Right kidney (tissue), 1 donor: ENCODE measurements around the gene KCTD10.

Source experiments
- DNase-seq: peaks from one replicate; pipeline ENCODE4 v3.0.0-alpha.2; 2016

The KCTD10 gene

DNA sequence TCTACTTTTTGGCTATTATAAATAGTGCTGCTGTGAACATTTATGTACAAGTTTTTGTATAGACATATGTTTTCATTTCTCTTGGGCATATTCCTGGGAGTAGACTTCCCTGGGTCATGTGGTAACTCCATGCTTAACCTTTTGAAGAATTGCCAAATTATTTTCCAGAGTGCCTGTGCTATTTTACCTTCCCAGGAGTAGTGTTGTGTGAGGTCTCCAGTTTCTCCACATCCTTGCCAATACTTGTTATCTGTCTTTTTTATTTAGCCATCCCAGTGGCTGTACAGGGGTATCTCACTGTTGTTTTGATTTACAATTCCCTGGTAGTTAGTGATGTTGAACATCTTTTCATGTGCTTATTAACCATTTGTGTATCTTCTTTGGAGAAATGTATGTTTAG, 19.2 kb upstream of the KCTD10 start:
- no peak for DNase-seq

DNA sequence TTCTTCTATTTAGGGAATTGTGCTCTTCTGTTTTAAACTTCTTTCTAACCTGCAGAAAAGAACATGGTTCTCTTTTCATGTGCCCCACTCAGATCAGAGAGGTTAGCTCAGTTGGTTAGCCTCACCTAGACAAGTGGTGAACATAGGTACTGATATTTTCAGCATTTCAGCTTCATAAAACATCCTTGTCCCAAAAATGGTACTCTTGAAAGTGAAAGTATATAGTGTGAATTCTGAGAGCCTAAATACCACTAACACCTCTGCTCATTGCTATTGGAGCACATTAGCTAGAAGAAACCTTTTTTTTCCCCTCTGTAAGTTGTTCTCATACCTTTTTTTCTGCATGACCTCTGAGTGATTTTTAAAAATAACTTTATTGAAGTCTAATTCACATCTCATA, 17.9 kb upstream of the KCTD10 start:
- DNase-seq, result no peak

DNA sequence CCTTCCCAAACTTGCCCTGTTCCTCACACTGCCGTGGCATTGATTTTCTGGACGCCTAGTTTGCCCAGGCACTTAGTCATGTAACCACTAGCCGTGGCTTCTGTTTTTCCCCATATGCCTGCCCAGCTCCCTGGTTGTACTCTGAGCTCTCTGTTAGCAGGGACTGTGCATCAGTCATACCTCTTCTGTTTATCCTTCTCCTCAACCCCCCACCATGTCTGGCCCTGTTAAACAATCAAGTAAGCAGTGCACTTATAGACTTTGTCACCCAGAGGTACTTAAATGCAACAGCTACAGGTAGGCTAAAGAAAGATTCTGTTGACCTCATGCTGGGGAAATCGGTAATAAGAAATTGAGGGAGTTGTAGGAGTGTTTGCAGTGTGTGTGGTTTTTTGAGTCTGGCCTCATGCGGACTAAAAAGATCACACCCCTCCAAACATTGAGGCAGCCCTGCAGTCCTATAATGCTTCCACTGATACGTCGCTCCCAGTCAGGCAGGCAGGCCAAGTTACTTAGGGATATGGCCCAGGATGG, 17.3 kb upstream of the KCTD10 start:
- no peak for DNase-seq

DNA sequence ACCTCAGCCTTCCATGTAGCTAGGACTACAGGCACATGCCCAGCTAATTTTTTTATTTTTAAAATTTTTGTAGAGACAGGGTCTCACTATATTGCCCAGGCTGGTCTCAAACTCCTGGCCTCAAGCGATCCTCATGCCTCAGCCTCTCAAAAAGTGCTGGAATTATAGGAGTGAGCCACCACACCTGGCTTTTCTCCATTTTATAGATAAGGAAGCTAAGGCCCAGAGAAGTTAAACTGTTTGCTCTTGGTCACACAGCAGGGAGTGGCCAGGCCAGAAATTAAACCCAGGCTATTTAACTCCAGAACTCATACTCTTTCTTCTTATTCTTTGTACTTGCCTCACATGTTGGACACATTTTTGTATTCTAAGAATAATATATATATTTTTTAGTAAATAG, 16.8 kb upstream of the KCTD10 start:
- no peak for DNase-seq

DNA sequence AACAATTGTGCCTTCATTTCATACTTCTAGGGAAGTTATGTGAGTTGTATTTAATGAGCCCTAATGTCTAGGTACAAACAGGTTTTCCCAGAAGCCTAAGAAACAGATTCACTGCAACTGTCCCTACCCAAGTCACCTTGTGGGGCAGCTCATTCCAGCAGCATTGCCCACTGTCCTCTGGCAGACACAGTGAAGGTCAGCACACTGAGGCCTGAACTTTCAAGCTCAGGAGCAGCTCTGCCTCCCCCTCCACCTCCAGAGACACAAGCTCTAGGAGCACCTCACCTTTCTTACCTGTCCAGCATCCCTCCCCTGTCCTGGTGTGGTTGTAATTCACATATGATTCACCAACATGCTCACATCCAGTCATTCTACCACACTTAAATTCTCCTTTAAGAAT, 16.0 kb upstream of the KCTD10 start:
- DNase-seq, result no peak

DNA sequence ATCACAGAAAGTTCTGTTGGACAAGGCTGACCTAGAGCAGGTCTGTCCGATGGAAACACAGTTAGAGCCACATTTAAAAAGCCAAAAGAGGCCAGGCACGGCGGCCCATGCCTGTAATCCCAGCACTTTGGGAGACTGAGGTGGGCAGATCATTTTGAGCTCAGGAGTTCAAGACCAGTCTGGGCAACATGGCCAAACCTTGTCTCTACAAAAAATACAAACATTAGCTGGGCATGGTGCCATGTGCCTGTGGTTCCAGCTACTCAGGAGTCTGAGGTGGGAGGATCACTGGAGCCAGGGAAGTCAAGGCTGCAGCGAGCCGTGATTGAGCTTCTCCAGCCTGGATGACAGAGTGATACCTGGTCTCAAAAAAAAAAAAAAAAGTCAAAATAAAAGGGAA, 15.3 kb upstream of the KCTD10 start:
- DNase-seq, result no peak

DNA sequence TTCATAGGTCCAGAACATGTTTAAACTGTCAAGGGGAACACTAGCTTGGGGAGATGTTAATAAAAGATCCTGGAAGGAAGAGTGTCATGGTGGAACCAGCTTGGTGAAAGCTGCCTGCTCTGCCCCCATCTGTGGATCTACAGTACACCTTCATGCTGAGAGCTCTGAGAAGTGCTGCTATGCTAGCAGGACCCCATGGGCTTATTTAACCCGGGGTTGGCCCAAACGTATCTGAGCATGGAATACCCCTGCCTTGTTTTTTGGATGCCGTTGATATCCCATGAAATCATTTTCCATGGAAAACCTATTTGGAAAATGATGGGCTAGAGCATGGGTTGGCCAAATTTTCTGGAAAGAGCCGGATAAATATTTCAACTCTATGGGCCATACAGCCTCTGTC, 14.6 kb upstream of the KCTD10 start:
- DNase-seq, result no peak

DNA sequence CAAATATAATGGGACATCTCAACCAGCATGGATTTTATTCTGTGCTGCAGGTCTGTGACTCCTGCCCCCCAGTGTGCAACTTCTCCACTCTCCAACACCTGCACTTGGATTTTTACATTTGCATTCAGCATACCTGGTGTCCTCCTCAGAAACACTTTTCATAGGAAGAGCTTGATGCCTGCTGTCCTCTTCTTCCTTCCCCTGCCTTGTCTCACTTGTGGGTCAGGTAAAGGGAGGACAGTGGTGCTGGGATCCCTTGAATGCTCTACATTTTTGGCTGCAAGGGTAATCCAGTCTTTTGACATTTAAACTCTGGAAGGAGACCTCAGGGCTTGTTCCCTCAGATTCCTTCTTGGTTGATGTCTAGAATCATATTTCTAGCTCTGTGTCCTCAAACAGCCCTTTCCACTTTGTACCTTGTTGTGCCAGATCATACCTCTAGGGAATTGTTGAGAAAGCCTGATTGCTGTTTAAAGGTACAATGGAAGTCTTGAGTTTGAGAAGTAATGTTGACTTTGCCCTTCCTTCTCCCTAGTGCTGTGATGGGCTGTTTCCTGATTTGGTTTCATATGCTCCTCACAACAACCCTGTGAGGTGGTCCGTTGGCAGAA, 13.0 kb upstream of the KCTD10 start:
- DNase-seq, result no peak

DNA sequence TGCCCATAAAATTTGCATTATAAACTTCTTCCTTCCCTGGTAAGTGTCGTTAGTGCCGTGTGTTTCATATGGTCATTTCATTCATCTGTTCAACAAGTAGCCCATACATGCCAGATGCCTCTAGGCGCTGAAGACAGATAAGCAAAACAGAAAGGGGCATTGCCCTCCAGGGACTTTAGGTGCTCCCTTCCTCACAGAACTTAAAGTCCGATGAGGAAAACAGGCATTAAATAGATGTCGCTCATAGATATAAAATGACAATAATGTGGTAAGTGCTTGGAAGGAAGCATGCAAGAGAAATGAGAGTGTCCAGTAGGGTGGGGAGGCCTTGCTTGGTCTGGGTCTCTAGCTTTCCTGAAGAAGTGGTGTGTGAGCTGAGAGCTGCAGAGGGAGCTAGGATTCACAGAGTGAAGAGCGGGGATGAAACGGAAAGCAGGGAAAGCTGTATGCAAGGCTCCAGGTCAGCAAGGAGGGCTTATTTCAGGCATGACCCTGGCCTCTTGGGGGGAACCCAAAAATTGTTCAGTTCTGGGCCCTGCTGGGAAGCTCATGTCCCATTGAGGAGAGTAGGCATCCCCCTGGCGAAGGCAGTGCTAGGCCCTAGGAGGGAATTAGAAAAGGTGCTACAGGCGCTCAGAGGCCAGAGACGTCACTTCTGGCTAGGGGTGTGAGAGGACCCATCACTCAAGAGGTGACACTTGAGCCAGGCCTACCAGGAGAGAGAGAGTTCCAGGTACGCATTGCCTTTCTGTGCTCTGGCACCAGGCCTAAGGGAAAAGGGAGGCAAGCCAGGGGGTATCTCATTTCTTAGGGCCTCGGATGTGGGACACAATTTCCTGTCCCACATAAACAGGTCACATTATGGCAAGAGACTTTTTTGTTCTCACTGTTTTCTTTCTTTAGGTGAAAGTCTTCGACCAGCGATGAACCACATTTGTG, 12.2 kb upstream of the KCTD10 start:
- DNase-seq, result no peak

DNA sequence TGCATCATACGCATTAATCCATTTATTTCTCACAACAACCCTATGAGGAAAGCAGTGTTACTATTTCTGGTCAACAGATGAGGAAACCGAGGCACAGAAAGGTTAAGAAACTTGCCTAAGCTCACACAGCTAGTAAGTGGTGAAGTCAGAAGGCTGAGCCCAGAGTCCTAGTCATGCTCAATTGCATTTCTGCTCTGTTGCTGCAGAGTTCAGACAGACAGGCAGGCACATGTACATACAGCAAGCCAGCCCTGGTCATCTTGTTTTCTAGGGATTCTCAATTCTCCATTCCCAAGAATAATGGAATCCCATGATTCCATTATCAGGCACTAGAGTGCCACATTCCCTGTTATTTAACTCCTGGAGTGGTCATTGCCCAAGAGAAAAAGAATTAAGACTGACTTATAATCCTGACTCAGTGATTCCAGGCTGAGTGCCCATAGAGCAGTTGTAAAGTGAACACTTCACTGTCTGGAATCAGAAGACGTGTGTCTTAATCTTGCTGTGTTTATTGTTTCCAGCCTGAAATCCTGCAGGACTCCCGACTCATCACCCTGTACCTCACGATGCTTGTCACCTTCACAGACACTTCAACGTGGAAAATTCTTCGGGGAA, 11.1 kb upstream of the KCTD10 start:
- no peak for DNase-seq

DNA sequence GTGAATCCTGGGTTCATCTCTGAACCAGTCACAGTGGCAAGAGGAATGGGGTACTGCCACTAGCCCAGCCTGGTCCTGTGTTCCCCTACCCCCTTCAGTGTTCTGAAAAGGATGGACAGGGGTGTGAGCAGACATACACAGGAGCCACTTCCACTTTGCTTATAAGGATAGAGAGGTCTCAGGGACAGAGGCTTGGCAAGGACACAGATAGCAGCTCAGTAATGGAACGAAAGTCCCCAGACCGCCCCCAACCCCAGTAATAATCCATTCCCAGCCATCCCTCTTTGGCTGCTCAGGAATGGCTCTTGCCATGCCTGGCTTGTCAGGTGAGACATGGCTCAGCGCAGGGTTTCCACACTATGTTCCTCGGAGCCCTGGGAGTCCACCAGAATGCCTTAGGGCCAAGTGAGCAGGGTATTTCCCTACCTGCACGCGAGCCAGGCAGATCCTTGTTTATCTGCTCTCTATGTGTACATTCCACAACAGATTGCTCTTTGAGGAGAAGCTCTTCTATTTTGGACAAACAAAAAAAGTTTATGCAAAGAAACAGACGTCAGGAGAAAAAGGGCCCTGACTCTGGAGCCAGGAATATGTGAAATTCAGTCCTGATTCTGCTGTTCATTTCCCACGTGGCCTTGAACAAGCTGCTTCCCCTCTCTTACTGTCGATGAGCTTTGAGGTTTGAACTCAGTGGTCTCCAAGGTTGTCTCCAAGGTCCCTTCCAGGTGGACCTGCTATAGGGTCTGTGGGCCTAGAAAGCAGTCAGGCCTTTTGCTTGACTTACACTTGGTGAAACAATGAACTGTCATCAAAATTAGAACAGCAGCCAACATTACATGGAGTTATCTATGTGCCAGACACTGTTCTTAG, 10.3 kb upstream of the KCTD10 start:
- no peak for DNase-seq

DNA sequence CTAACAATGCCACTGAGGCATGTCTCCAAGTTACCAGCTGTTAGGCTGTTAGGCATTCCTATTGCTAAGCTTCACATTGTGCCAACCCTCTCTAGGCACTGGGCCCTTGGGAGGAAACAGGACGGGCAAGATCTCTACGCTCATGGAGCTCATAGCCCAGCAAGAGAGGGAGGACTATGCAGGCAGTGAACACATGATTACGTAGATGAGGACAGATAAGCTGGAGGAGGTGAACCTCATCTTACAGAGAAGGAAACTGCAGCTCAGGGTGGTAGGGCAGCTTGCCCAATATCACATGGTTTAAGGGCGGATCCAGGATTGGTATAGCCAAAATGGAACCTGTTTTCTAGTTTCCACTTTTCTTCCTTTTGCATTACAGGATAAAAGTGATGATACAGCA, 8.1 kb upstream of the KCTD10 start:
- no peak for DNase-seq

DNA sequence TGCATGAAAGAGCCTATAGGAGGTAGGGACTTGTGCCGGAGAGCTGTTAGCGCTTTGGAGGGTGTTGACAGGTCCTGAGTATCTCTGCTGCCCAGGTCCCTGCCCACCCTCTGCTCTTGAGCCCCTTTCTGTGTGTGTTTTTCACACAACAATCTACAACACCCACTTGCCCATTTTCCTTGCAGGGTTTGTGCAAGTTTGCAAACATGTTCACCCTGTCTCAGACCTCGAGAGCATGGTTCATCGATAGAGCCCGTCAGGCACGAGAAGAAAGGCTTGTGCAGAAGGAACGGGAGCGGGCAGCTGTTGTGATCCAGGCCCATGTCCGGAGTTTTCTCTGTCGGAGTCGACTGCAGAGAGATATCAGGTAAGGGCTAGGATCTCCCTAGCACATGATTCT, 6.2 kb upstream of the KCTD10 start:
- DNase-seq, result no peak

DNA sequence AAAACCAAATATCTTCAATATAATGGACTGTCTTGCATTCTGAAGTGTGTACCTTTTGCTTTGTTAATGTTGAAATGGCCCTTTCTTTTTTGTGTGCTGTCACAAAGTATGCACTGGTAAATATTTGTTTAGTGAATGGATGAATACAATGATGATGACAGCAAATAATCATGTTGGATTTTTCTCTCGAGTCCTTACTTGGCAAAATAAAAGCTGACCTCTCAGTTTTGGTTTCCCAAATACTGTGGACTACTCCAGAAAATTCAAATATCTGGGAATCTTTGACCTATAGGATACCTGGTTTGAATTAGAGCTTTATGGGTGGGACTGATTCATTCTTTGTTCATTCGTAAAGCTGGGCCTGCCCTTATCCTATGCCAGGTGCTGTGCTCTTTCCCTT, 5.8 kb upstream of the KCTD10 start:
- DNase-seq, result no peak

DNA sequence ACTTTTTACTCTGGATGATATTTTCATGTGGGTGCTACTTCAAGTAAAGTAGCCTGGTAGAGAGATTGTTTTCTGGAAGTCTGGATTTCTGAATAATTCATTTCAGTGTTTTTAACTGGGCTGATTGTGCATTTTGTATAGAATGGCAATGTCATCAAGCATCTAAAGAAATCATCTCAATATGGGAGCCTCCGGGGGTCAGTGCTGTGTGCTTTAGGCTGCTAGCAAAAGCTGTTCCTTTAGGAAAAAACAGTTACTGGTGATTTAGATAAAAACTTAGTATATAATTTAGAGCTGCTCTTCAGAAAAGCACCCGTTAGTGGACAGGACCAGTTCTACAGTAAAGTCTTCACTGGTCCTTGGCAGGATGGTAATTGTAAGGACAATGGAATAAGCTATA, 5.4 kb upstream of the KCTD10 start:
- no peak for DNase-seq

DNA sequence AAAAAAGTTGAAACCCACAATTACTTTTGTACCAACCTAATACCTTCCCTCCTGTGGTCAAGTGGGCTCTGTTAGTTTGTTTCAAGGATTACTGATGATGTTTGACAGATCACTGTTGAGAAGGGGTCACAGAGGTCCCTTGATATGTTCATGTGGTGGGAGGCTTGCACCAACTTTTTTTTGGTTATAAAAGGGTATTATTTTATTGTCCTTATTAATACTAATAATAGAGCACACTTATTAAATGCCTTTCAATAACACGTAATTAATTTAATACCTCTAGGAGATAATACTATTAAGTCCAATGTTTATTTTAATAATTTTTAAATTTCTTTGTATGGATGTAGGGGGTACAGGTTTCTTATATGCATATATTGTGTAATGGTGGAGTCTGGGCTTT, 4.8 kb upstream of the KCTD10 start:
- DNase-seq, result no peak

DNA sequence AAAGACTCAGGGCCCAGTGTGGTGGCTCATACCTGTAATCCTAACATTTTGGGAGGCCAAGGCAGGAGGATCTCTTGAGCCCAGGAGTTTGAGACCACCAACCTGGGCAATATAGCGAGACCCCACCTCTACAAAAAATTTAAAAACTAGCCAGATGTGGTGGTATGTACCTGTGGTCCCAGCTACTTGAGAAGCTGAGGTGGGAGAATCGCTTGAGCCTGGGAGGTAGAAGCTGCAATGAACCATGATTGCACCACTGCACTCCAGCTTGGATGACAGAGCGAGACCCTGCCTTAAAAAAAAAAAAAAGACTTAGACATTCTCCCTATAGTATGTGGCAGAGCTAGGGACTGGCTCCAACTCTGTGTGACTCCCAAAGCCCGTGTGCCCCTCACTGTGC, 3.3 kb upstream of the KCTD10 start:
- DNase-seq, result no peak

DNA sequence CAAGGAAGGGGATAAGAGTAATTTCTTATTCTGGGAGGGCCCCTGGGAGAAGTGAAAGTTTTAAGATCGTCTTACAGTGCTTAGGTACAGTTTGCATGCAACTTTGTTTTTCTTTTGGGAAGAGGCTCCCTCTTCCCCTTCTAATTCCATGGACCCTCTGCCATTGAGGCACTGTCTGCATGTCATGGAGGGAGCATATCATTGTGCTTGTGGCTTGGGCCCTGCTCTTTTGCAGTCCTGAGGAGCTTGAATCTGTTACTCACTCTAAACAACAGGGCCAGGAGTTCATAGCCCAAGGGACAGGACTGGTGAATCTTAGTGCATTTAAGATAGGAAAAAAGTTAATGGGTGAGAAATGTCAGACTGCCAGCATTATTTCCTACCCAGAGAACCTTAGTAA, 2.7 kb upstream of the KCTD10 start:
- DNase-seq, result no peak

DNA sequence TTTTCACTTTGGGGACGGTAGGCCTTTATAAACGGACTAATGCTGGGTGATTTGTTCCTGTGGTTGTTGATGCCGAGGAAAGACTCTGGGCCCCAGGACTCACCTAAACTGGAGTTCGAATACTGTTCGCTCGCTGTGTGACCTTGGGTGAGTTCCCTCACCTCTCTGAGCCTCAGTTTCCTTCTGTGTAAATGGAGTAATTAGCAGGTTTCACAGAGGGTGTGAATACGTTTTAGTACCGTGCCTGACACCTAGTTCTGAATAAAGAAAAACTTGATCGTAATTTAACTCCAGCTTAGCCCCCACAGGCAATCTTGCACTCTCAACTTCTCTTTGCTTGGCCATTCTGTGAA, 839 bp upstream of the KCTD10 start:
- no peak for DNase-seq

DNA sequence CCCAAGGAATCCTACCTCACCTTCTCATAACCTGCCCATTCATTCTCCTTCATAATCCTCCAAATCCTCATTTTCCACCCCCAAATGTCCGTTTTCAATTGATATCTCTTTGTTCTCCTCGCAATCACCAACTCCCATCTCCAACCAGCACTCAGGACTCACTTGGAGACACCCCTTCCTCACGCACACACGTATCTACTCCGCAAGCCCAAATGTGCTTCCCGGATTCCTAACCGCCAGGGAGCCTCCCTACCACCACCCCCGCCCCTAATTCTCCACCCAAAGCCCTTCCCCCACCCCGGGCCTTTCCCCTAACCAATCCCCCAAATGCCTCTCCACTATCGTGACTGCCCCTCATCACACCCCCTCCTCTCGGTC, 304 bp downstream of the KCTD10 start:
- no peak for DNase-seq

DNA sequence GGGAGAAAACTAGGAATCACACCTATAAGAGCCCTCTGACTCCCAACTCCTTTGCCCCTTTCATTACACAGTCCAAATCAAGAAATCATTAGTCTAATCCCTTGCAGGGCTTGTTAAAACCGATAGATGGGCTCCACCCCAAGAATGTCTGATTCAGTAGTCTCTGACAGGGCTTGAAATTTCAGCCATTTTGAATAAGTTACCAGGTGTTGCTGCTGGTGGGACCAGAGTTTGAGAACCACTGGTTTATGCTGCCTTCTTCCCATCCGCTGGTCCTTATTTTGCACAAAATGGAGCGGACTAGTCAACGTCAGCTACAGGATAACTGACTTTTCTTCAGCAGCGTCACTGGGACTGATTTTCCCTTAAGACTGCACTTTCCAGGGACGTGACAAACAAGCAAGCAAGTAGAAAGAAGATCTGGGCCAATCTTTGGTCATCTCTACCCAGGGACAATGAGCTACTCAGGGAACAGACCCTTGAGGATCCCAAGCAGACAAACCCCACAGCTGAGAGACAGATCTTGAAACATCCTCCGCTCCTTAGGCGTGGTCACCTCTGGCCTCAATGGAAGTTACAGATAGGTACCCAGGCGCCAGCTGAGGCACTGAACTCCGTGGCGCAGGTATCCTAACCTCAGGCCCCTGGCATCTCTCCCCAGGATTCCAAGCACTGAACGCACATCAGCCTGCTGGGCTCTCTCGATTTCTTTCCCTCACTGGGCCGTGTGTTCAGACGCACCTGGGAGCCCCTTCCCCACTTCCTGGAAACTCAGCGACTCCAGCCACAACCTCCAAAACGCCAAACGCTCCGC, 900 bp downstream of the KCTD10 start:
- DNase-seq, result peak; percentile 41

DNA sequence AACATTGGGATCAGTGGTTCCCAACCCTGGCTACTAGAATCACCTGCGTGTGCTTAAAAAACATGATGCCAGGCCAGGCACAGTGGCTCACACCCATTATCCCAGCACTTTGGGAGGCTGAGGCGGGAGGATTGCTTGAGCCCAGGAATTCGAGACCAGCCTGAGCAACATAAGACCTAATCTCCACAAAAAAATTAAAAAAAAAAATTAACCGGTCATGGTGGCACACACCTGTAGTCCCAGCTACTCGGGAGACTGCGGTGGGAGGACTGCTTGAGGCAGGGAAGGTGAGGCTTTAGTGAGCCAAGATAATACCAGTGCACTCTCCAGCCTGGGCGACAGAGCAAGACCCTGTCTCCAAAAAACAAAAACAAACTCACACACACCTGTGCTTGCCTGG, 2.0 kb downstream of the KCTD10 start:
- no peak for DNase-seq
